Caco-2 (cell line): ENCODE measurements around the gene FOXP1. TPM values are rescaled to one million over a fixed set of nuclear protein-coding genes. Genes with fewer than 3 reads are reported as not detected.
"Not testable (repeated sequence)": the region's sequence is repeated elsewhere in the genome, so short reads cannot be mapped to it uniquely, and the experiment has no call there.

Experiments used
- BruUV-seq: library from RNA; stranded (reverse); fragments of 400-500 nt; replicated peaks from 2 replicates; lab custom pipeline; 2021; lab: Mats Ljungman, UMichigan
- CTCF ChIA-PET: fragments of 300-600 bp; sonication (Branson Sonifier 250); formaldehyde crosslinking; loops from one replicate; lab custom pipeline; 2022; ENCODE audit warnings: antibody characterized with exemption; lab: Charles Lee
- POLR2A ChIA-PET: fragments of 300-600 bp; sonication (Branson Sonifier 250); formaldehyde crosslinking; loops from one replicate; lab custom pipeline; 2022; ENCODE audit warnings: antibody characterized with exemption; lab: Charles Lee
- DNase-seq, 2 experiments: peaks; one replicate each; pipeline versions ENCODE4 v3.0.0 to v3.0.0-alpha.2; 2020 to 2022
- H3K27me3 ChIP-seq: replicated peaks from 2 replicates; pipeline ENCODE4 v1.6.0; 2011; ENCODE audit warnings: low read length; ENCODE audit not compliant: control insufficient read depth, insufficient read depth
- H3K36me3 ChIP-seq: 2 replicates; pipeline ENCODE4 v1.5.1; 2011; ENCODE audit warnings: low read length; ENCODE audit not compliant: control insufficient read depth, insufficient read depth
- H3K4me1 ChIP-seq: fragments of 250-450 bp; sonication (Bioruptor Pico); 2 replicates; pipeline ENCODE4 v1.5.1; 2020; ENCODE audit warnings: mild to moderate bottlenecking
- H3K4me3 ChIP-seq: 2 replicates; pipeline ENCODE4 v1.5.1; 2011; ENCODE audit warnings: low read depth, mild to moderate bottlenecking, control low read depth, low read length
- H3K9me3 ChIP-seq: fragments of 250-450 bp; sonication (Bioruptor Pico); 2 replicates; pipeline ENCODE4 v1.5.1; 2020; ENCODE audit warnings: mild to moderate bottlenecking, moderate library complexity
- H3K27ac Mint-ChIP-seq: one replicate; pipeline ENCODE4 v1.8.0; 2022; ENCODE audit warnings: mixed read lengths; ENCODE audit not compliant: unreplicated experiment
- H3K27me3 Mint-ChIP-seq: one replicate; pipeline ENCODE4 v1.8.0; 2022; ENCODE audit warnings: mixed read lengths; ENCODE audit not compliant: insufficient read depth, unreplicated experiment
- H3K36me3 Mint-ChIP-seq: one replicate; pipeline ENCODE4 v1.8.0; 2022; ENCODE audit warnings: mild to moderate bottlenecking, mixed read lengths; ENCODE audit not compliant: insufficient read depth, unreplicated experiment
- H3K4me1 Mint-ChIP-seq: one replicate; pipeline ENCODE4 v1.8.0; 2022; ENCODE audit warnings: low read depth, mixed read lengths; ENCODE audit not compliant: unreplicated experiment
- H3K4me3 Mint-ChIP-seq: one replicate; pipeline ENCODE4 v1.8.0; 2022; ENCODE audit warnings: mild to moderate bottlenecking, moderate library complexity, mixed read lengths; ENCODE audit not compliant: unreplicated experiment
- H3K9me3 Mint-ChIP-seq: one replicate; pipeline ENCODE4 v1.8.0; 2022; ENCODE audit warnings: mixed read lengths; ENCODE audit not compliant: unreplicated experiment
- intact Hi-C: fragments of 100-400 bp; cut with micrococcal nuclease; formaldehyde crosslinking; loops from one replicate; pipeline ENCODE4 v1.10.0; 2022; ENCODE audit not compliant: unreplicated experiment
- total RNA-seq: library from RNA; stranded (reverse); gene quantifications from 2 replicates; pipeline ENCODE4 v1.2.3, GENCODE V29; 2022
- TF ChIP-seq, protein P1 (sequence below), 2 experiments: fragments of 200-600 bp in 1 of 2; IDR thresholded peaks; 1 replicate in 1 of 2; 2 replicates in 1 of 2; pipeline versions ENCODE4 v1.5.1 to v1.8.0; 2011 to 2022; ENCODE audit warnings: antibody characterized with exemption in 1 of 2, control low read depth in 1 of 2, inconsistent platforms in 1 of 2, low read depth in 1 of 2, low read length in 1 of 2, mild to moderate bottlenecking in 1 of 2, moderate library complexity in 1 of 2; ENCODE audit not compliant: insufficient read depth in 1 of 2, severe bottlenecking in 1 of 2, unreplicated experiment in 1 of 2

FOXP1 gene
- total RNA-seq, 1 experiment from 2014 or later: 131 TPM

DNA sequence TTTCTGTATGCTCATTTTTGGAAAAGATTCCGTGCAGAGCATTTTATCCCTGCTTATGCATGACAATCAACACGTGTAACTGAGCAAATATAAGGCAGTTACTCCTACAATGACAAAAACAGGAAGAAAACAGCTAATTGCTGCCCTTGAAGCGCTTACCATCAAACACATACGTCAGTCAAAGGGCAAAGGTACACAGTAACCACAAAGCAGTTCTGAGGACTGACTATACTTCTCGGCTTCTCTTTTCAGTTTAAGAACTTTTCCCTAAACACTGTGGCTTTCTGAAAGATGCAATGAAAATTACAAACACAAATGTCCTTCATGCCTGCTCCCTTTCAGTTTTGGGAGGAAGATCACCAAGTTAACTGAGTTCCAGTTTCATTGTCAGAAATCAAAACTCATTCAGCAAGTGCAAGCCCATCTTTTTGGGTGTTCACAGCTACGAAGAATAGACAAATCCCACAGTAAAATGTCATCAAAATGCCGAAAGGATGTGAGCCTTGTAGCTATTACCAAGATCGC is 602.8 kb downstream of the FOXP1 start:
- intact Hi-C loops: no loop called here
- no peak overlapping the region for H3K4me3 ChIP-seq
- H3K4me1 ChIP-seq: no peaks in the 10 kb centered on the region
- TF ChIP-seq, protein P1, sequence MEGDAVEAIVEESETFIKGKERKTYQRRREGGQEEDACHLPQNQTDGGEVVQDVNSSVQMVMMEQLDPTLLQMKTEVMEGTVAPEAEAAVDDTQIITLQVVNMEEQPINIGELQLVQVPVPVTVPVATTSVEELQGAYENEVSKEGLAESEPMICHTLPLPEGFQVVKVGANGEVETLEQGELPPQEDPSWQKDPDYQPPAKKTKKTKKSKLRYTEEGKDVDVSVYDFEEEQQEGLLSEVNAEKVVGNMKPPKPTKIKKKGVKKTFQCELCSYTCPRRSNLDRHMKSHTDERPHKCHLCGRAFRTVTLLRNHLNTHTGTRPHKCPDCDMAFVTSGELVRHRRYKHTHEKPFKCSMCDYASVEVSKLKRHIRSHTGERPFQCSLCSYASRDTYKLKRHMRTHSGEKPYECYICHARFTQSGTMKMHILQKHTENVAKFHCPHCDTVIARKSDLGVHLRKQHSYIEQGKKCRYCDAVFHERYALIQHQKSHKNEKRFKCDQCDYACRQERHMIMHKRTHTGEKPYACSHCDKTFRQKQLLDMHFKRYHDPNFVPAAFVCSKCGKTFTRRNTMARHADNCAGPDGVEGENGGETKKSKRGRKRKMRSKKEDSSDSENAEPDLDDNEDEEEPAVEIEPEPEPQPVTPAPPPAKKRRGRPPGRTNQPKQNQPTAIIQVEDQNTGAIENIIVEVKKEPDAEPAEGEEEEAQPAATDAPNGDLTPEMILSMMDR (IDR thresholded peaks at IDR 0.05; ENCODE audit: insufficient read depth in 1 of 2, low read depth in 1 of 2, low read length in 1 of 2, severe bottlenecking in 1 of 2, unreplicated experiment in 1 of 2): no peak
- Mint-ChIP-seq H3K9me3 (no peaks in the 10 kb centered on the region), H3K4me3 (no peak overlapping the region), H3K36me3 (peaks cover 85% of the 10 kb centered on the region), H3K27me3 (no peaks in the 10 kb centered on the region), H3K27ac (no peak overlapping the region), H3K4me1 (peaks cover 5% of the 10 kb centered on the region)
- CTCF ChIA-PET: no interaction called here
- no peak for DNase-seq
- no peaks in the 10 kb centered on the region for H3K9me3 ChIP-seq
- H3K36me3 ChIP-seq: peaks cover 3% of the 10 kb centered on the region
- BruUV-seq: no TSS peak
- no peaks in the 10 kb centered on the region for H3K27me3 ChIP-seq
- POLR2A ChIA-PET: no interaction called here

DNA sequence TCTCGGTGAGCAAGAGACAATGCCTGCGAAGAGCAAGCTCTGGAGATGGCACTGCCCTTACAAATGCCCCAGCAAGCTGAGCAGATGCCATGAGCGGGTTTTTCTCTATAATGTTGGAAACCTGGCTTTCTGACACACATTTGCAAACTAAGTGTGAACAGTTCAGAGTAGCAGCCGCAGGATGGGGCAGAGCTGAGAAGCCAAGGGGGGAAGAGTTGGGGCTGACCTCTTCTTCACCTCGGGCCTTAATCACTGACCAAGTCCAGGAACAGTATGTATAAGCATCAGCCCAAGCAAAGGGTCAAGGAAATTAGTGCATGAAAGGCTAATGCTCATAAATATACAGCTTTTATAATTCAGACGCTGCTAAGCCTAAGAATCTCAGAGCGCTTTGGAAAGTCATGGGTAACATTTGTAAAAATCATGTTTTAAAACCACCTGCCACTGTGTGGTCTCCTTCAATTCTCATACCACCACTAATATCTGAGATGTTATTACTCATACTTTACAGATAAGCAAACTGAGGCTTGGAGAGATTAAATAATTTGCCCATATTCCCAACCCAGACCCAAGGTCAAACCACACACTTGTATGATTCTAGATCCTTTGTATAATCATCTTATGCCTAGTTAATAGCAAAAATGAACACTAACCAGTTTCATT is 603.4 kb downstream of the FOXP1 start:
- Mint-ChIP-seq H3K36me3 (peaks cover 85% of the 10 kb centered on the region), H3K4me1 (peaks cover 5% of the 10 kb centered on the region), H3K4me3 (no peak overlapping the region), H3K27ac (no peak overlapping the region), H3K9me3 (no peaks in the 10 kb centered on the region), H3K27me3 (no peaks in the 10 kb centered on the region)
- peaks cover 3% of the 10 kb centered on the region for H3K36me3 ChIP-seq
- H3K4me3 ChIP-seq: no peak overlapping the region
- no peaks in the 10 kb centered on the region for H3K9me3 ChIP-seq
- no peaks in the 10 kb centered on the region for H3K27me3 ChIP-seq
- intact Hi-C loops: no loop called here
- DNase-seq: no peak
- CTCF ChIA-PET: no interaction called here
- POLR2A ChIA-PET: no interaction called here
- TF ChIP-seq, protein P1 (IDR thresholded peaks at IDR 0.05; ENCODE audit: insufficient read depth in 1 of 2, low read depth in 1 of 2, low read length in 1 of 2, severe bottlenecking in 1 of 2, unreplicated experiment in 1 of 2): no peak
- no peaks in the 10 kb centered on the region for H3K4me1 ChIP-seq
- BruUV-seq: no TSS peak

DNA sequence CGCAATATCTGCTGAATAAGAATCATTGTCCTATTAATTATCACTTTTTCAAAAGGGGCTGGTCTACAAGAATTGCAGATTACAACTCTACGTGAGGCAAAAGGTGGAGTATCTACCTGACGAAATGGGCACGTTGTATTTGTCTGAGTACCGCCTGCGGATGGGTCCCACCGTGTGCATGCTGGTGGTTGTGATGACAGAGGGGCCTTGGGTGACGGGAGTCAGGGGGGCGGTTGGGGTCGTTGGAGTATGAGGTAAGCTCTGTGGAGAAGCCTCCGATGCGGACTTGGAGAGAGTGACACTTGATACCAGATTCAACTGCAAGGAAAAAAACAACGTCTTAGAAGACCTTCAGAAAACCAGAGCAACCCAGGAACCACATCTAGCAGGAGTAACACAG is 605.8 kb downstream of the FOXP1 start:
- TF ChIP-seq, protein P1 (IDR thresholded peaks at IDR 0.05; ENCODE audit: insufficient read depth in 1 of 2, low read depth in 1 of 2, low read length in 1 of 2, severe bottlenecking in 1 of 2, unreplicated experiment in 1 of 2): no peak
- CTCF ChIA-PET: no interaction called here
- no TSS peak for BruUV-seq
- H3K27ac Mint-ChIP-seq: no peak overlapping the region
- H3K4me1 Mint-ChIP-seq: peaks cover 5% of the 10 kb centered on the region
- Histone ChIP-seq H3K27me3 (no peaks in the 10 kb centered on the region), H3K36me3 (peaks cover 3% of the 10 kb centered on the region), H3K9me3 (no peaks in the 10 kb centered on the region), H3K4me1 (no peaks in the 10 kb centered on the region), H3K4me3 (no peak overlapping the region)
- no peaks in the 10 kb centered on the region for H3K9me3 Mint-ChIP-seq
- peaks cover 79% of the 10 kb centered on the region for H3K36me3 Mint-ChIP-seq
- DNase-seq: no peak
- POLR2A ChIA-PET: no interaction called here
- intact Hi-C loops: no loop called here
- no peaks in the 10 kb centered on the region for H3K27me3 Mint-ChIP-seq
- H3K4me3 Mint-ChIP-seq: no peak overlapping the region

DNA sequence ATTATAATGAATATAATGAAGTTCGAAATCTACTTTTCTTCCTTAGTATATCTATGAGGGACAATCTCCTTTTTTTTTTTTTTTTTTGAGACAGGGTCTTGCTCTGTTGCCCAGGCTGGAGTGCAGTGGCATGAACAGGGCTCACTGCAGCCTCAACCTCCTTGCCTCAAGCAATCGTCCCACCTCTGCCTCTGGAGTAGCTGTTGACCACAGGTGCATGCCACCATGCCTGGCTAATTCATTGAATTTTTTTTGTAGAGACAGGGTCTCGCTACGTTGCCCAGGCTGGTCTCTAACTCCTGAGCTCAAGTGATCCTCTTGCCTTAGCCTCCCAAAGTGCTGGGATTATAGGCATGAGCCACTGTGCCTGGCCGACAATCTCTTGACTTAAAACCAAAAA is 607.5 kb downstream of the FOXP1 start:
- DNase-seq, H3K4me3 ChIP-seq, H3K9me3 ChIP-seq, POLR2A ChIA-PET, H3K4me1 Mint-ChIP-seq, H3K27ac Mint-ChIP-seq, intact Hi-C loops, H3K36me3 ChIP-seq, H3K9me3 Mint-ChIP-seq, H3K4me3 Mint-ChIP-seq, H3K4me1 ChIP-seq, H3K27me3 Mint-ChIP-seq, BruUV-seq, H3K27me3 ChIP-seq: not testable (repeated sequence)
- CTCF ChIA-PET: interaction anchor here (0.7 kb wide), 1 partner anchor 705 kb away, joined by 3 read pairs; no protein-coding TSS in a partner anchor
- H3K36me3 Mint-ChIP-seq: peaks cover 80% of the 10 kb centered on the region
